ENCODE measurements around the gene AVP. TPM values are rescaled to one million over a fixed set of nuclear protein-coding genes. Genes with fewer than 3 reads are reported as not detected.
A peak's percentile ranks its signal among the peaks of the same experiment; 100 is the strongest.

AVP gene
- total and polyA plus RNA-seq, 8 donors: not detected

GRCh38 chr20:3088031-3088430, 3.5 kb upstream of the AVP start:
- Histone ChIP-seq H3K27ac (no peak overlapping the region), H3K9me3 (no peaks in the 10 kb centered on the region), H3K4me3 (no peak overlapping the region), H3K27me3 (peaks cover 35 to 68% of the 10 kb centered on the region in 2 donors), H3K4me1 (peaks cover 4 to 18% of the 10 kb centered on the region in 2 donors), H3K36me3 (no peaks in the 10 kb centered on the region)
- intact Hi-C loops (cut with DNase I): no loop called here
- TF ChIP-seq, protein P1, sequence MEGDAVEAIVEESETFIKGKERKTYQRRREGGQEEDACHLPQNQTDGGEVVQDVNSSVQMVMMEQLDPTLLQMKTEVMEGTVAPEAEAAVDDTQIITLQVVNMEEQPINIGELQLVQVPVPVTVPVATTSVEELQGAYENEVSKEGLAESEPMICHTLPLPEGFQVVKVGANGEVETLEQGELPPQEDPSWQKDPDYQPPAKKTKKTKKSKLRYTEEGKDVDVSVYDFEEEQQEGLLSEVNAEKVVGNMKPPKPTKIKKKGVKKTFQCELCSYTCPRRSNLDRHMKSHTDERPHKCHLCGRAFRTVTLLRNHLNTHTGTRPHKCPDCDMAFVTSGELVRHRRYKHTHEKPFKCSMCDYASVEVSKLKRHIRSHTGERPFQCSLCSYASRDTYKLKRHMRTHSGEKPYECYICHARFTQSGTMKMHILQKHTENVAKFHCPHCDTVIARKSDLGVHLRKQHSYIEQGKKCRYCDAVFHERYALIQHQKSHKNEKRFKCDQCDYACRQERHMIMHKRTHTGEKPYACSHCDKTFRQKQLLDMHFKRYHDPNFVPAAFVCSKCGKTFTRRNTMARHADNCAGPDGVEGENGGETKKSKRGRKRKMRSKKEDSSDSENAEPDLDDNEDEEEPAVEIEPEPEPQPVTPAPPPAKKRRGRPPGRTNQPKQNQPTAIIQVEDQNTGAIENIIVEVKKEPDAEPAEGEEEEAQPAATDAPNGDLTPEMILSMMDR (IDR thresholded peaks at IDR 0.05): no peak
- DNase-seq (no peak), ATAC-seq (no peak)

- Histone ChIP-seq H3K9me3 (no peaks in the 10 kb centered on the region), H3K27me3 (peaks cover 29 to 68% of the 10 kb centered on the region in 2 donors), H3K4me1 (peaks cover 5 to 17% of the 10 kb centered on the region in 2 donors), H3K27ac (no peak overlapping the region), H3K36me3 (no peaks in the 10 kb centered on the region), H3K4me3 (no peak overlapping the region)
- no peak for ATAC-seq
- intact Hi-C loops (cut with DNase I): no loop called here
- no peak for DNase-seq
- TF ChIP-seq, protein P1 (IDR thresholded peaks at IDR 0.05): no peak
Measured at GRCh38 chr20:3085571-3086072, 1.1 kb upstream of the AVP start.

GRCh38 chr20:3084986-3085360, 449 bp upstream of the AVP start:
- H3K27ac ChIP-seq: no peak overlapping the region

GRCh38 chr20:3082955-3083952, 1.3 kb downstream of the AVP start:
- no peaks in the 10 kb centered on the region for H3K9me3 ChIP-seq
- DNase-seq (peak in 1 of 4 donors; percentile 72), ATAC-seq (peak; percentile 18)
- H3K27ac ChIP-seq: no peak overlapping the region
- peaks cover 5 to 17% of the 10 kb centered on the region in 2 donors for H3K4me1 ChIP-seq
- H3K4me3 ChIP-seq: peak overlapping the region in 1 of 2 donors; percentile 14
- no peaks in the 10 kb centered on the region for H3K36me3 ChIP-seq
- TF ChIP-seq, protein P1 (IDR thresholded peaks at IDR 0.05): no peak
- peaks cover 29 to 75% of the 10 kb centered on the region in 2 donors for H3K27me3 ChIP-seq
- intact Hi-C loops (cut with DNase I): no loop called here

More at GRCh38 chr20:3084986-3085360, 449 bp upstream of the AVP start:
- intact Hi-C loops (cut with DNase I): no loop called here
- TF ChIP-seq, protein P1 (IDR thresholded peaks at IDR 0.05): no peak
- no peak for DNase-seq
- Histone ChIP-seq H3K27me3 (peaks cover 29 to 68% of the 10 kb centered on the region in 2 donors), H3K4me3 (no peak overlapping the region), H3K36me3 (no peaks in the 10 kb centered on the region), H3K9me3 (no peaks in the 10 kb centered on the region), H3K4me1 (peaks cover 5 to 17% of the 10 kb centered on the region in 2 donors)
- ATAC-seq: no peak

Data from left lung (tissue), 10 donors.